ENCODE measurements around the gene GTF2A1L.
"Not testable (repeated sequence)": the region's sequence is repeated elsewhere in the genome, so short reads cannot be mapped to it uniquely, and the experiment has no call there.

GTF2A1L gene

DNA sequence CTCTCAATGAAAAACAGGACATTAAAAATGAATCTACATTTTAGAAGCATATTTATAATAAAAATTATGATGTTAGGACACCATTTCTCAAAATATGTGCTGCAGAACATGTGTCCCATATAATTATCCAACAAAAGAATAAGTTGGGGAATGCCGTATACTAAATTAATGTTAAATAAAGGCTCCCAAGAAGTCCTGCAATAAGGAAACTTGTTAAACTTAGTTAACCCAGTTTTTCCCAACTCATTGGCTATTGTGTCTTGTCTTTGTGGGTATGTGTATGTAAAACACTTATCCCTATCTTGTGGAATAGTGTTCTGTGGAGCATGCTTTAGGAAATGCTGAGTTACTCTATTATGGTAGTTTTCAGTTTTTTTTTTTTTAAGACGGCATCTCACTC lies 25.6 kb upstream of the GTF2A1L start:
- no peak for DNase-seq (ENCODE audit: low read depth)
- H3K4me3 ChIP-seq (ENCODE audit: low read depth, low read length), result no peak overlapping the region
- TF ChIP-seq, protein P1, sequence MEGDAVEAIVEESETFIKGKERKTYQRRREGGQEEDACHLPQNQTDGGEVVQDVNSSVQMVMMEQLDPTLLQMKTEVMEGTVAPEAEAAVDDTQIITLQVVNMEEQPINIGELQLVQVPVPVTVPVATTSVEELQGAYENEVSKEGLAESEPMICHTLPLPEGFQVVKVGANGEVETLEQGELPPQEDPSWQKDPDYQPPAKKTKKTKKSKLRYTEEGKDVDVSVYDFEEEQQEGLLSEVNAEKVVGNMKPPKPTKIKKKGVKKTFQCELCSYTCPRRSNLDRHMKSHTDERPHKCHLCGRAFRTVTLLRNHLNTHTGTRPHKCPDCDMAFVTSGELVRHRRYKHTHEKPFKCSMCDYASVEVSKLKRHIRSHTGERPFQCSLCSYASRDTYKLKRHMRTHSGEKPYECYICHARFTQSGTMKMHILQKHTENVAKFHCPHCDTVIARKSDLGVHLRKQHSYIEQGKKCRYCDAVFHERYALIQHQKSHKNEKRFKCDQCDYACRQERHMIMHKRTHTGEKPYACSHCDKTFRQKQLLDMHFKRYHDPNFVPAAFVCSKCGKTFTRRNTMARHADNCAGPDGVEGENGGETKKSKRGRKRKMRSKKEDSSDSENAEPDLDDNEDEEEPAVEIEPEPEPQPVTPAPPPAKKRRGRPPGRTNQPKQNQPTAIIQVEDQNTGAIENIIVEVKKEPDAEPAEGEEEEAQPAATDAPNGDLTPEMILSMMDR (conservative IDR thresholded peaks at IDR 0.05; ENCODE audit: low read depth, low read length), result no peak

DNA sequence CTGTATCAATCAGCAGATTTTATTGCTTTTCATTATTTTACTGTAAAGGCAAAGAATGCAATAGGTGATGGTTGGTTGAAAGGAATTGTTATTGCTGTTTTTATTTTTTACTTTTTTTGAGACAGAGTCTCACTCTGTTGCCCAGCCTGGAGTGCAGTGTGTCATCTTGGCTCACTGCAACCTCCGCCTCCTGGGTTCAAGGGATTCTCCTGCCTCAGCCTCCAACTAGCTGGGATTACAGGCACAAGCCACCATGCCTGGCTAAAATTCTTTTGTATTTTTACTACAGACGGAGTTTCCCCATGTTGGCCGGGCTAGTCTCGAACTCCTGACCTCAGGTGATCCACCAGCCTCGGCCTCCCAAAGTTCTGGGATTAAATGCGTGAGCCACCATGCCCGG lies 20.9 kb upstream of the GTF2A1L start:
- H3K4me3 ChIP-seq (ENCODE audit: low read depth, low read length); DNase-seq (ENCODE audit: low read depth): not testable (repeated sequence)

DNA sequence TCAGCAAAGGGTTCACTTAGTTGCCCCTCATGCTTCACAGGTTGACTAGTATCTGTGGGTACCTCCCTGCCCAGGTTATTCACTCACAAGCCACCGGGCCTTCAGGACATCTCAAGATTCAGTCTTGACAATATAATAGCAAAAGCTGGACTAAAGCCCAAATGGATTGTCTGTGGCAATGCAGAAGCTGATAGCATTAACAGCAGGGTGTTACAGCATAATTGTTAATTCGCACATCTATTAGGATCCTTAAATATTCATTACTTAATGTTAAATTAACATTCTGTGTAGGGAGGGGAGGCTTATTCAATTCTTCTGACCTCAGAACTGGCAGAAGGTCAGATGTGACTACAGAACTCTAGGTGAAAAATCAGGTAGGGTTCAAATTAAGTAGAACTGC lies 20.2 kb upstream of the GTF2A1L start:
- no peak overlapping the region for H3K4me3 ChIP-seq (ENCODE audit: low read depth, low read length)
- DNase-seq (ENCODE audit: low read depth), result no peak
- TF ChIP-seq, protein P1 (conservative IDR thresholded peaks at IDR 0.05; ENCODE audit: low read depth, low read length), result no peak

DNA sequence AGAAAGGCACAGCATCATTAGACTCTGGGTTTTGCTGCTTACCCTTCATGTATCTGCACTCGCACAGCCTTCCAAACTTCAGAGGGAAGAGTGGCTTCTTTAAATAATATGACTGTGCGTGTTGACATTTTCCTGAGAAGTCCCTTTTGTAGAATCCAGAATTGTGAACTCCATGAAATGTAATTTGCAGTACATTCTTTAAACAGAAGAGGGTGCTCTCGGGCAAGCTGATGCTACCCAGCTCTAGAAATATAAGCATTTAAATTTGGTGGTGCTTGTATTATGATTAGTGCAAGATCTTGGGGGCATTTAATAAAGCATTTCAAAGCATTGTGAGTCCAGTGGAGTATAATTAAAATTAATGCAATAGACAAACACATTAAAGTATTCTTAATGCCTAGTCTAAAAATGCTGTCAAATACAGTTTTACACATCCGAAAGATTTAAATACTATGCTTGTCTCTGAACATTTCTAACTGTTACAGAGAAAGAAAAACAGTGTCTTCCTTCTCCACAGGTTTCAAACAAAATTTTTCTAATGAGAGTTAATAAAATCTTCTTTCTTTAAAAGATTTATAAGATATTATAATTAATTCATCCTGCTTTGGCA lies 17.3 kb upstream of the GTF2A1L start:
- no peak overlapping the region for H3K4me3 ChIP-seq (ENCODE audit: low read depth, low read length)
- peak; percentile 64 for DNase-seq (ENCODE audit: low read depth)
- TF ChIP-seq, protein P1 (conservative IDR thresholded peaks at IDR 0.05; ENCODE audit: low read depth, low read length), result peak; percentile 80

DNA sequence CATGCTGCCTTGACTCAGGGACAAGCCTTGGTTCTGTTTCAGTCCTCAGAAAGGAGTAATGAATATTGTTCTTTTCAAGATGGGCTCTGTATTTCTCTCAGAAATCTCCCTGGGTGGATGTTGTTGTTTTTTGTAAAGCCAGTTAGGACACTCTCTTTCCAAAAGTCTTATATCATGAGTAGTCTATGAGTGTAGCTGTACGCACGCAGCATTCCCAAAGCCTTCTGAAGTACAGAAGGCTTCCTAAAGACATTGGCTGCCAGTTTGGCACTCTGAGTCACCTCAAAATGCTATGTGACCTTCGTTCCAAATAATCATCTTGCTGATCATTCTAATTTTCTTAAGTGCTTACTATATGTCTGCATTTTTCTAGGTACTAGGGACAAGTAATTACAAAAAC lies 16.7 kb upstream of the GTF2A1L start:
- DNase-seq (ENCODE audit: low read depth), result peak; percentile 27
- no peak overlapping the region for H3K4me3 ChIP-seq (ENCODE audit: low read depth, low read length)
- TF ChIP-seq, protein P1 (conservative IDR thresholded peaks at IDR 0.05; ENCODE audit: low read depth, low read length), result no peak

DNA sequence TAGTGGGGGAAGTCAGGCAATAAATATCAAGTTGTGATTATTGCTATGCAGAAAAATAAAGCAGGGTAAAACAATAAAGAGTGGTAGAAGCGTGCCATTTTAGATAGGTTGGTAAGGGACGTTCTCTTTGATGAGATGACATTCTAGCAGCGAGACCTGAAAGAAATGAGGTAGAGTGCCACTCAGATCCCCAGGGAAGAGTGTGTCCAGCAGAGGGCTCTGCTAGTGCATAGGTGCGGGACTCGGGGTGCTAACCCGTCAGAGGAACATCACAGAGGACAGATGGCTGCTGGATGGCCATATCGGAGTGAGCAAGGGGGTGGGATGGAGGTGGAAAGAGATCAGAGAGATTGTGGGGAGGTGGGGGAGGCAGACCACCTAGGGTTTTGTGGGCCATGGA lies 16.3 kb upstream of the GTF2A1L start:
- peak; percentile 43 for DNase-seq (ENCODE audit: low read depth)
- no peak overlapping the region for H3K4me3 ChIP-seq (ENCODE audit: low read depth, low read length)
- TF ChIP-seq, protein P1 (conservative IDR thresholded peaks at IDR 0.05; ENCODE audit: low read depth, low read length), result peak; percentile 74

DNA sequence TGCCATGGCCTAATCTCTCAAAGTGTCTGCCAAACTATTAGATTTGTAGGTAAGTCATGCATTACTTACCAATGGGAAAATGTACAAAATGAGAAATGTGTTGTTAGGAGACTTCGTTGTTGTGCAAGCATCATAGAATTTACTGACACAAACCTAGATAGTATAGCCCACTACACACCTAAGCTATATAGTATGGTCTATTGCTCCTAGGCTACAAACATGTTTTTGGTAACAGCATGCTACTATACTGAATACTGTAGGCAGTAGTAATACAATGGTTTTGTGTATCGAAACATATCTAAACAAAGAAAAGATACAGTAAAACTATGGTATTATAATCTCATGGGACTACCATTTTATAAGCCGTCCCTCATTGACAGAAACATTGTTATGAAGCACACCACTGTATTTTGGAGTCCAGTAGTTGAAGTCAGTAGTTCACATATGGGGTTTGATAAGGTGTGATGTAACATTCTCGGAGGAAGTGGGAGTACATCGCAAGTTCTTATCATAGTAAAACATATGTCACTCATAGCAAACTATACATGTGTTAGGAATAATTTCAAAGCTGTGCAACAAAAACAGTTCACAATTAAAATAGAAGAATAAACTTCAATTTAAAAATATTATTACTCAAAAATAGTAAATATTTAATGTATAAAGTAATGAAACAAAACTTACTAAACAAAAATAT lies 12.0 kb upstream of the GTF2A1L start:
- no peak for DNase-seq (ENCODE audit: low read depth)
- TF ChIP-seq, protein P1 (conservative IDR thresholded peaks at IDR 0.05; ENCODE audit: low read depth, low read length), result no peak
- no peak overlapping the region for H3K4me3 ChIP-seq (ENCODE audit: low read depth, low read length)
